BE2C (cell line): ENCODE measurements around the gene MEGF8.
A peak's percentile ranks its signal among the peaks of the same experiment; 100 is the strongest.

Source experiments
- DNase-seq: peaks from one replicate; pipeline ENCODE4 v3.0.0-alpha.2; 2020
- H3K27me3 ChIP-seq: fragments of 250-450 bp; sonication (Bioruptor Pico); 2 replicates; pipeline ENCODE4 v1.5.1; 2020; ENCODE audit warnings: mild to moderate bottlenecking
- H3K36me3 ChIP-seq: fragments of 250-450 bp; sonication (Bioruptor Pico); 2 replicates; pipeline ENCODE4 v1.5.1; 2020; ENCODE audit warnings: mild to moderate bottlenecking
- H3K4me1 ChIP-seq: fragments of 250-450 bp; sonication (Bioruptor Pico); 2 replicates; pipeline ENCODE4 v1.5.1; 2020
- H3K4me3 ChIP-seq: 2 replicates; pipeline ENCODE4 v1.5.1; 2011; ENCODE audit warnings: low read depth, low read length
- H3K9me3 ChIP-seq: fragments of 250-450 bp; sonication (Bioruptor Pico); 2 replicates; pipeline ENCODE4 v1.5.1; 2020
- TF ChIP-seq, protein P1 (sequence below): IDR thresholded peaks from 2 replicates; pipeline ENCODE4 v1.5.1; 2012; ENCODE audit warnings: mild to moderate bottlenecking, low read depth, low read length

Gene MEGF8

DNA sequence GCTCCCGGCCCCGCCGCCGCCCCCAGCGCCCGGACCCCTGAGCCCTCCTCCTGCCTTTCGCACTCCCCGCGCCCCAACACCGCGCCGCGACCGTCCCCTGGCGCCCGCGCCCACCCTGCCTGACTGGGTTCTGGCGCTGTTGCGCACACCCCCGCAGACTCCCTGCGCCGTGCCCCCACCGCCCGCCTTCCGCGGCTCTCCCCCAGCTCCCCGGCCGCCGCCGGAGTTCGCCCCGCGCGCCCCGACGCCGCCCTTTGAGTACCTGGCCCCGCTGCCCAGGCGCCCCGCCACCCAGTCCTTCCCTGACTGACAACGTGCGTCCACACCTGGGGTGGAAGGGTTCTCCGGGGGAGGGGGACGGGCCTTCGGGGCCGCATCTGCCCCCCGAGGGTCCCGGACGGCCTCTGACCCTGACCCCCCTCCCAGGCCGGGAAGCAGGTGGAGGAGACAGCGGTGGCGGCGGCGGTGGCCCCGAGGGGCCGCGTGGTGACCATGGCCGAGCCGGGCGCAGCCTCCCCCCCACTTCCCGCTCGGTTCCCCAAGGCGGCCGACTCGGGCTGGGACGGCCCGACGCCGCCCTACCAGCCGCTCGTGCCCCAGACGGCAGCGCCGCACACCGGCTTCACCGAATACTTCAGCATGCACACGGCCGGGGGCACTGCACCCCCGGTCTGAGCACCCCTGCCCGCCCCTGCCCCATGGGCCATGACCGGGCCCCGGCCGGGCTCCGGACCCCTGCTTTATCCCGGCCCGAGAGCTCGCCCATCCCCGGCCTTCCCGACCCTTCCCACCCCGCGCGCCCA is 1.4 kb upstream of the MEGF8 start:
- Histone ChIP-seq H3K4me1 (no peaks in the 10 kb centered on the region; the same call in 1 of the 2 replicates), H3K27me3 (no peaks in the 10 kb centered on the region), H3K36me3 (no peaks in the 10 kb centered on the region), H3K9me3 (no peaks in the 10 kb centered on the region), H3K4me3 (no peak overlapping the region)
- no peak for DNase-seq
- TF ChIP-seq, protein P1, sequence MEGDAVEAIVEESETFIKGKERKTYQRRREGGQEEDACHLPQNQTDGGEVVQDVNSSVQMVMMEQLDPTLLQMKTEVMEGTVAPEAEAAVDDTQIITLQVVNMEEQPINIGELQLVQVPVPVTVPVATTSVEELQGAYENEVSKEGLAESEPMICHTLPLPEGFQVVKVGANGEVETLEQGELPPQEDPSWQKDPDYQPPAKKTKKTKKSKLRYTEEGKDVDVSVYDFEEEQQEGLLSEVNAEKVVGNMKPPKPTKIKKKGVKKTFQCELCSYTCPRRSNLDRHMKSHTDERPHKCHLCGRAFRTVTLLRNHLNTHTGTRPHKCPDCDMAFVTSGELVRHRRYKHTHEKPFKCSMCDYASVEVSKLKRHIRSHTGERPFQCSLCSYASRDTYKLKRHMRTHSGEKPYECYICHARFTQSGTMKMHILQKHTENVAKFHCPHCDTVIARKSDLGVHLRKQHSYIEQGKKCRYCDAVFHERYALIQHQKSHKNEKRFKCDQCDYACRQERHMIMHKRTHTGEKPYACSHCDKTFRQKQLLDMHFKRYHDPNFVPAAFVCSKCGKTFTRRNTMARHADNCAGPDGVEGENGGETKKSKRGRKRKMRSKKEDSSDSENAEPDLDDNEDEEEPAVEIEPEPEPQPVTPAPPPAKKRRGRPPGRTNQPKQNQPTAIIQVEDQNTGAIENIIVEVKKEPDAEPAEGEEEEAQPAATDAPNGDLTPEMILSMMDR, result no peak

DNA sequence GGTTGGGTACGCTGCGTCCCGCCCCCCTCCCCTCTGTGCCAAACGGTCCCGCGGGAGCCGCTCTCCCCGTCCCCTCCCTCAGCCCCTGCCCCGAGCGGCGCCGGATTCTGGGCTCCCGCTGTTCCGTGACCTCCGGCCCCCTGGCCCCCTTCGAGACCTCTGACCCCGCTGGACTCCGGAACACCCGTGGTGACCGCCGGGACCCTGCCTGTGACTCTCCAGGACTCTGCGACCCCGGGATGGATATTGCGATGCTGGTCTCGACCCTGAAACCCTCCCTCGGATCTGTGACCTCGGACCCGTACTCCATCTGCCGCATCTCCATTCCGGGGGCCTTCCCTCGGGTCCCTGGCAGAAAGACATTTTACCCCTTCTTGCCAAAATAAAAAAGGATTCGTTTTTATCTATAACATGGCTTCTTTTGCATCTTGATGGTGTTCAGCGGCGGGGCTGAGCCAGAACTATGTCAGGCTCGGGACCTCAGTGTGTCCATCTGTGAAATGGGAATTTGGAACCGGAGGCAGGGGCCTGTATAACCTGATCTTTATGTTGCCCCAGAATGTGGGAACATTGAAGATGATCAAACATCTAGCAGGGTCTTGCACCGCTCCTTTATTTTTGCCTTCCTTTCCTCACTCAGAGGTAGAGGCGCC is 654 bp upstream of the MEGF8 start:
- Histone ChIP-seq H3K9me3 (no peaks in the 10 kb centered on the region), H3K4me1 (no peaks in the 10 kb centered on the region; the same call in 1 of the 2 replicates), H3K36me3 (no peaks in the 10 kb centered on the region), H3K27me3 (no peaks in the 10 kb centered on the region), H3K4me3 (peak overlapping the region; percentile 30)
- TF ChIP-seq, protein P1, result no peak
- DNase-seq, result no peak

DNA sequence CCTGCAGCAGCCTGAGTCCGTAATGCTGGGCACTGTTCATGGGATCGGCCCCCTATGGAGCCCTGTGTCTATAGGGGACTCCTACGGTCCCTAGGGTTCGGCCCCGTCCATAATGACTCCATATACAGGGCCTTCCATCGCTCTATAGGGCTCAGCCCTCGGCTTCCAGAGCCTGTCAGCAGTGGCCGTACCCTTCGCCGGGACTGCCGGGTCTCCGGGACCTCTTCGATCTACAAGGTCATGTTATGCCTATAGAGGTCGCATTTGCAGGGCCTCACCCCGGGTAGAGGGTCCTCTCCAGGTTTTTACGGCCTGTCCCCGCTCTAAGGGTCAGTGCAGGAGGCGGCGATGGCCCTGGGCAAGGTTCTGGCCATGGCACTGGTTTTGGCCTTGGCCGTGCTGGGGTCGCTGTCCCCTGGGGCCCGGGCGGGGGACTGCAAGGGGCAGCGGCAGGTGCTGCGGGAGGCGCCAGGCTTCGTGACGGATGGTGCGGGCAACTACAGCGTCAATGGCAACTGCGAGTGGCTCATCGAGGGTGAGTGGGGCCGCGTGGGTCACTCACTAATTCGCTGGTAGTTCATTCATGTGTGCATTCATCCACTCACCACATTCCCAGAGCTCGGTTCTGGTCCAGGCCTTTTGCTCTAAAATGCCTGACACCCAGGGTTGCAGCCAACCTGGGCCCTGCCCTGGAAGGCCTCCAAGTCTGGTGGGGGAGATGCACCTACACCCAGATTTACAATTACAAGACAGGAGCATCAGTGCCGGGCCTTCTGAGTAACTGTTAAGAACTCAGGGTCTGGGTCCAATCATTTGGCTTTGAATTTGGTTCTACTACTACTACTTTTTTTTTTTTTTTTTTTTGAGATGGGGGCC is 699 bp downstream of the MEGF8 start:
- H3K9me3 ChIP-seq, result no peaks in the 10 kb centered on the region
- no peak for DNase-seq

DNA sequence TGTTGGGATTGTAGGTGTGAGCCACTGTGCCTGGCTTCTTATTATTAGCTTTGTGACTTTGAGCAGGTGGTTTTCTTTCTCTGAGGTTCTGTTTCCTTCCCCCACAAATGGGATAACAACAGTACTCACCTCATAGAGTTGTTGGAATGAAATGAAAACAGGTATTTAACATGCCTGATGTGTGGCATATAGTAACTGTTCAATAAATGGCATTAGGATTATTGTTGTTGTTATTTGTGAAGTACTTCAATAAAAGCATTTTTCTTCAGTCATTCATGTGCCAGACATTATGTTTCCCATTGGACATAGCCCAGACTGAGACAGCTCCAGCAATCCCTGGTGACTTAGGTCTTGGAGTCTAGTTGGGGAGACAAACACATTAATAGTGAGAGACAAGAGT is 1.5 kb downstream of the MEGF8 start:
- no peak for DNase-seq
- Histone ChIP-seq H3K4me3 (peak overlapping the region; percentile 97), H3K36me3 (no peaks in the 10 kb centered on the region), H3K9me3 (no peaks in the 10 kb centered on the region), H3K4me1 (no peaks in the 10 kb centered on the region; the same call in 1 of the 2 replicates), H3K27me3 (no peaks in the 10 kb centered on the region)
- TF ChIP-seq, protein P1, result no peak

More for the DNA sequence above, 699 bp downstream of the MEGF8 start:
- Histone ChIP-seq H3K36me3 (no peaks in the 10 kb centered on the region), H3K4me1 (no peaks in the 10 kb centered on the region; the same call in 1 of the 2 replicates), H3K27me3 (no peaks in the 10 kb centered on the region), H3K4me3 (peak overlapping the region; percentile 97)
- TF ChIP-seq, protein P1, result no peak

DNA sequence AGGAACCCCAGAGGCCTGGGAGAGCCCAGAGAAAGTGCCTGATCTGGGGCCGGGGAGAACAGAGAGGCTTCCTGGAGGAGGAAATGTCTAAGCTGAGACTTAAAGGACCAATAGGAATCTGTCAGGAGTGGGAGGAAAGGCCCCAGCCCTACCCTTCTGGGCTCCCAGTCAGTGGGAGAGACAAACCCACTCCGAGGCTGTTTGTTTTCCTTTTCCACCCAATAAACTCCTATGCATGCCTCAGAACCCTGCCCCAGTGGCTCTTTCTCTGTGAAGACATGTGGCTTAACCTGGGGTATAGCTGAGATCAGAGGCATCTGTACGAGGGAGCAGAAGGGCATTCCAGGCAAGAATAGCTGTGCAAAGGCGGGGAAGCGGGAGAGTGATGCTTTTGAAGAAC is 1.9 kb downstream of the MEGF8 start:
- TF ChIP-seq, protein P1, result no peak
- H3K36me3 ChIP-seq, result no peaks in the 10 kb centered on the region
- no peak for DNase-seq
- 0 out of 2 replicates have a peak overlapping the region, but pooled peaks have one; percentile 97 for H3K4me3 ChIP-seq
- no peaks in the 10 kb centered on the region for H3K27me3 ChIP-seq
- no peaks in the 10 kb centered on the region; the same call in 1 of the 2 replicates for H3K4me1 ChIP-seq
- H3K9me3 ChIP-seq, result no peaks in the 10 kb centered on the region
